GM18909 (cell line): ENCODE results near the gene MARCHF3.
A peak's percentile ranks its signal among the peaks of the same experiment; 100 is the strongest.

Source experiments
- ATAC-seq: cut with Tn5 transposase; IDR thresholded peaks from one replicate; pipeline ENCODE4 v1.9.1; 2021; ENCODE audit warnings: mild to moderate bottlenecking; ENCODE audit not compliant: unreplicated experiment, poor library complexity

MARCHF3 gene

GRCh38 chr5:126988021-126988569 lies 42.3 kb downstream of the MARCHF3 start:
- peak; percentile 95 for ATAC-seq

DNA sequence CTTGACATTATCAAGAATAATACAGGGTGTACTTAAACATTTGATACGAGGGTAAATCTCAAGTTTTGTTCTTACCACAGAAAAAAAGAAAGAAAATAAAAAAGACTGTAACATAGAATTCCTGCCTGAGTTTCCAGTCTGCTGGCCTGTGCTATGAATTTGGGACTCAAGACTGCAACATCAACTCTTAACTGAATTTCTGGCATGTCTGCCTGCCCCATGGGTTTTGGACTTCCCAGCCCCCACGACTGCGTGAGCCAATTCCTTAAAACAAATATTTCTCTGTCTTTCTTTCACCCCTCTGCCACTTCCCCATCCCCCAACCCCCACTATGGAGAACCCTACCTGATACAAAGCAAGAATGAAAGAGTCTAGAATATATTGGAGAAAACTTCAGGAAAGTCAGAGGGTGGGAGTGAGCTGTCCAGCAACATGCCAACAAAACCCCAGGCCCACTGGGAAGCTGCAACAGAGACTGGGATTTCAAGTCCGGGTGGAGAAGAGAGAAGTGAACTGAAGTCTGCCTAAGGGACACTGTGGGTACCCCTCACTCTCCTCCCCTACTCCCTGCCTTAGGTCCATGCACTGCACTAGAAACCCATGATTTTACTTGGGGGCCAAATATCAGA lies 43.0 kb downstream of the MARCHF3 start:
- peak; percentile 15 for ATAC-seq

GRCh38 chr5:126984632-126985031 lies 45.7 kb downstream of the MARCHF3 start:
- ATAC-seq, result no peak

- no peak for ATAC-seq
Measured at GRCh38 chr5:126983874-126984266, 46.5 kb downstream of the MARCHF3 start.

GRCh38 chr5:126982926-126983873 lies 47.2 kb downstream of the MARCHF3 start:
- no peak for ATAC-seq

- ATAC-seq, result no peak
Measured at GRCh38 chr5:126982202-126982601, 48.2 kb downstream of the MARCHF3 start.

- no peak for ATAC-seq
Measured at GRCh38 chr5:126981701-126982100, 48.7 kb downstream of the MARCHF3 start.

DNA sequence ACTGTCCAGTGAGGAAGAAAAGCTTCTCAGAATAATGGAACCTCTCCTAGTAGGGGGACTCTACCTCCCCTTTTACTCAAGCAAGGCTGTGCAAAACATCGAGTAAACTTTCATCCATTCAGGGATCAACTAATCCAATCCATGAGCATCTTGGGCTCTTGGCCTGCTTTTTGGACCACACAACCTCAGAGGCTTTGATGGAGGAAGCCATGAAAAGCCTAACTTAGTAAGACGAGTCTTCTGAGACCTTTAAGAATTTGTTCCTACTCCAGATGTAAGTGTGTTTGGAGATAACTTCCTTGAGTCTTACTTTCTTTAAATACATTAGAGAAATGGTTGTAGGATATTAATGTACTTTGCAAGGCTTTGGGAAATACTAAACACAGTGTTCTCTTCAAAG lies 49.1 kb downstream of the MARCHF3 start:
- no peak for ATAC-seq

DNA sequence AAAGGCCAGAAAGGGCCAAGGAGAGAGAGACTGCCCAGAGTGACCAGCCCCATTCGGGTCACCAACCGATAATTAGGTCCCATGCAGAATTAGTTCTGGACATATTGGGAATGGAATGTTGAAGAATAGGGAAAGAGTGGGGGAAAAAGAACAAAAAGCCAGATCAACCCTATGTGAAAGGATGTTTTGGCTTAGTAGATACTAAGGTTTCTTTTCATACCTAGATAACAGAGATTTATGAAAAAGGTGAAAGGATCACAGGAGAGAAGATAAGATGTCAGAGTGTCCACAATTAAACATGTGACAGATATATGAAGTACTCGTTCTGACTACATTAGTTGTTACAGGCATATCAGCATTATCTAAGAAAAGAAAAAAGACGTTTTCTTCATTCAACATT lies 52.1 kb downstream of the MARCHF3 start:
- ATAC-seq, result no peak

GRCh38 chr5:126976520-126977172 lies 53.7 kb downstream of the MARCHF3 start:
- ATAC-seq, result no peak

GRCh38 chr5:126975796-126976195 lies 54.6 kb downstream of the MARCHF3 start:
- ATAC-seq, result no peak

- no peak for ATAC-seq
Measured at GRCh38 chr5:126973193-126973592, 57.2 kb downstream of the MARCHF3 start.

DNA sequence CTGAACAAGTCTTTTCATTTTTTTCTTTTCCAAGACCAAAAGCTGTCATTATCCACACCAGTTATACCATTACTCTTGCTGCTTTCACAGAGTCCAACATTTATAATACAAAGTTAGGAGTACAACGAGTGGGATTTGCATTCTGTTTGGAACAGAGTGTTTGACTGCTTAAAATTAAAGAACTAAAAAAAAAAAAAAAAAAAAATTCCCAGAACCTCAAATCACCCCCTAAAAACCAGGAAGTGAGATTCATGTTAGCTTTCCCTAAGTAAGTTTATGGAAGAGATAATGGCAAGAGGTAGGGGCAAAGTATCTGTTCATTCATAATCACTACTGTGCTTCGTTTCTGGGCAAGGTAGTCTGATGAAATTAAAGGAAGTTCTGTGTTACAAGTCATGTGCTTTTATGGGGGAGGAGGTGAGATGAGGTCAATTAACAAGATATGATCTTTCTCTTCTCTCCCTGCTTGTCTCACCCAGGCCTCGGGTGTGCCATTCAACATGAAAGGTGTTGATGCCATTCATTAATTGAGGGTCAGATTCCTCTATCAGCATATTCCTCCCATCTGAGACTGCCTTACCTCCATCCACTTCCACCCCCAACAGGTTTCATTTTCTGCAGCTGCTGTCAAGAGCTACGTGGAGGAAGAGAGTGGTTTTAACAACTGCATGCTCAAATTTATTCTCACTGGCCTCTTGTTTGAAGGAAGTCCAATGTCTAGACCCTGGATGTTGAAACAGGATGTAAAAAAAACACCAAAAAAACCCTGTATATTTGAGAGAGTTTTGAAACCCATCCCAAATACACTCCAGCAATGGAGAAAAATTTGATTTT lies 58.1 kb downstream of the MARCHF3 start:
- ATAC-seq, result peak; percentile 70

DNA sequence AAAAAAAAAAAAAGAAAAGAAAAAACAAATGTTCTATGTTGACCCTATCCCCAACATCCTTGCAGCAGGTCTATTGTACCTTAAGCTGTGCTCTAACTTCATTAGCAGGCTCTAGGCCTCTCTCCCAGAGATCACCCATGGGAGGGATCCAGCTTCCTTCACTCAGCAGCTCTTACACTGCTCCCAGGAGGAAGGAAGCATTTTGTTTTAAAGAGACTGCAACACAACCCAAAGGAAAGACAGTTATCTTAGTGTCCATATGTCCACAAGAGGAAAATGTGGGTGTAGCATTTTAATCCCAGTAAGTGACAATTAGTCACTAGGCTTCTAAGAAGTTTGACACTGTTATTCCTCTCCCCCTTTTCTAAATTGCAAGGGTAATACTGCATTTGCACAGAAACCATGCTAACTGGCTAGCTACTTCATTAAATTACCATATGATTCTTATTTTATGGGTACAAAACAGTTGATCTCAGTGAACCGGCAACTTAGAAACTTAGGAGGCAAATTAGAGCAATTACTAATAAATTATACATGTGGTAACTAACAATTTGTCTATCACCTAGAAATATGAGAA lies 58.8 kb downstream of the MARCHF3 start:
- no peak for ATAC-seq

- ATAC-seq, result no peak
Measured at GRCh38 chr5:126970517-126971017, 59.8 kb downstream of the MARCHF3 start.

DNA sequence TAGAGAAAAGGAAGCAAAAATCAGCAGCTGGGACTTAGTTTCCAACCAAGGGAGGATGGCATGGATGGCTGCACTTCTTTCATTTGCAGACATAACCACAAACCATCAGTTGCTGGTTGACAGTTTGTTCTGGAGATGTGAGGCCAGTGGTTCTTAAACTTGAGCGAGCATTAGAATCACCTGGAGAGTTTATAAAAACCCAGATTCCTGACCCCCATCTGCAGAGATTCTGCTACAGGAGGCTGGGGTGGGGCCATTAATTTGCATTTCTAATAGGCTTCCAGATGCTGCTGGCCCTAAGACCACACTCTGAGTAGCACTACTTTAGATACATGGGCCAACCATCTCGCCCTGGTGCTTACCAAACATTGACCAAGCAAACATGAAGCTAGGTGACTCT lies 60.8 kb downstream of the MARCHF3 start:
- ATAC-seq, result peak; percentile 49

GRCh38 chr5:126967808-126968466 lies 62.4 kb downstream of the MARCHF3 start:
- no peak for ATAC-seq

GRCh38 chr5:126965487-126965886 lies 64.9 kb downstream of the MARCHF3 start:
- ATAC-seq, result no peak

GRCh38 chr5:126965061-126965475 lies 65.3 kb downstream of the MARCHF3 start:
- peak; percentile 53 for ATAC-seq
